ENCODE data around the gene LEKR1.

LEKR1 gene

DNA sequence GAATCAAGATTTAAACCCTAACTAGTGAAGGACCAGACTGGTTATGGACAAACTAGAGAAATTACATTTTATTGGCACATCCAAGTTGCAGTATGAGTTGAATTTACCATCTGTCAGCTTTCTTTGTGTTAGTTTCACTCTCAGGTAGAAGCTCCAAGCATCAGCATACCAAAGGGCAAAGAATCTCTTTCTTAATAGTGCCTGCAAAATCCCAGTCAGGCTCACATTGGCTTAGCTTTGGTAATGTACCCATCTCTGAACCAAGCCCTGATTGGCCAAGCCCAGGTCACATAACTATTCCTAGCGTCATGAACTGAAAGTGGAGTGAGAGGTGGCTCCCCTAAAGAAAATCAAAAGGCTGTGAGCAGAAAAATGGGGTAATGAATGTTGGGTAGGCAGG is 266.9 kb downstream of the LEKR1 start:
- H3K27ac ChIP-seq = no peak overlapping the region
- TF ChIP-seq, protein P1, sequence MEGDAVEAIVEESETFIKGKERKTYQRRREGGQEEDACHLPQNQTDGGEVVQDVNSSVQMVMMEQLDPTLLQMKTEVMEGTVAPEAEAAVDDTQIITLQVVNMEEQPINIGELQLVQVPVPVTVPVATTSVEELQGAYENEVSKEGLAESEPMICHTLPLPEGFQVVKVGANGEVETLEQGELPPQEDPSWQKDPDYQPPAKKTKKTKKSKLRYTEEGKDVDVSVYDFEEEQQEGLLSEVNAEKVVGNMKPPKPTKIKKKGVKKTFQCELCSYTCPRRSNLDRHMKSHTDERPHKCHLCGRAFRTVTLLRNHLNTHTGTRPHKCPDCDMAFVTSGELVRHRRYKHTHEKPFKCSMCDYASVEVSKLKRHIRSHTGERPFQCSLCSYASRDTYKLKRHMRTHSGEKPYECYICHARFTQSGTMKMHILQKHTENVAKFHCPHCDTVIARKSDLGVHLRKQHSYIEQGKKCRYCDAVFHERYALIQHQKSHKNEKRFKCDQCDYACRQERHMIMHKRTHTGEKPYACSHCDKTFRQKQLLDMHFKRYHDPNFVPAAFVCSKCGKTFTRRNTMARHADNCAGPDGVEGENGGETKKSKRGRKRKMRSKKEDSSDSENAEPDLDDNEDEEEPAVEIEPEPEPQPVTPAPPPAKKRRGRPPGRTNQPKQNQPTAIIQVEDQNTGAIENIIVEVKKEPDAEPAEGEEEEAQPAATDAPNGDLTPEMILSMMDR (IDR thresholded peaks at IDR 0.05) = no peak
- TF ChIP-seq ZFX (IDR thresholded peaks at IDR 0.05; ENCODE audit: borderline replicate concordance) = no peak

DNA sequence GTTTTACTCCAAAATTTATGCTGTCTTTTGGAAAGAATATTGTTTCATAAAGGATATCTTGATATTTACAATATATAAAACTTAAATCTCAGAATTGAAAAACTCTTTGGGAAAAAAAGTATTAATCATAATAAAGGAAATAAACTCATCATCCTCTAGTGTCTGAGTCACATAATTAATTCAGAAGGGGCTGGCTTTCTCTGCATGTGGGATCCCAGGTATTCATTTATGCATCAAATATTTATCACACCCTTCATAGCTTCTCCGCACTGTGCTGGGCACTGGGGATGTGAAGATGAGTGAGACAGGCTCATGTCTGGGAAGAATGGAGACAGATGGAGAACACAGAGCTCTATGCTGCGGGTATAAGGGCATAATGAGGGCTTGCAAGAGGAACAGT is 268.1 kb downstream of the LEKR1 start:
- TF ChIP-seq, protein P1 (IDR thresholded peaks at IDR 0.05) = no peak
- TF ChIP-seq ZFX (IDR thresholded peaks at IDR 0.05; ENCODE audit: borderline replicate concordance) = no peak
- H3K27ac ChIP-seq = no peak overlapping the region

DNA sequence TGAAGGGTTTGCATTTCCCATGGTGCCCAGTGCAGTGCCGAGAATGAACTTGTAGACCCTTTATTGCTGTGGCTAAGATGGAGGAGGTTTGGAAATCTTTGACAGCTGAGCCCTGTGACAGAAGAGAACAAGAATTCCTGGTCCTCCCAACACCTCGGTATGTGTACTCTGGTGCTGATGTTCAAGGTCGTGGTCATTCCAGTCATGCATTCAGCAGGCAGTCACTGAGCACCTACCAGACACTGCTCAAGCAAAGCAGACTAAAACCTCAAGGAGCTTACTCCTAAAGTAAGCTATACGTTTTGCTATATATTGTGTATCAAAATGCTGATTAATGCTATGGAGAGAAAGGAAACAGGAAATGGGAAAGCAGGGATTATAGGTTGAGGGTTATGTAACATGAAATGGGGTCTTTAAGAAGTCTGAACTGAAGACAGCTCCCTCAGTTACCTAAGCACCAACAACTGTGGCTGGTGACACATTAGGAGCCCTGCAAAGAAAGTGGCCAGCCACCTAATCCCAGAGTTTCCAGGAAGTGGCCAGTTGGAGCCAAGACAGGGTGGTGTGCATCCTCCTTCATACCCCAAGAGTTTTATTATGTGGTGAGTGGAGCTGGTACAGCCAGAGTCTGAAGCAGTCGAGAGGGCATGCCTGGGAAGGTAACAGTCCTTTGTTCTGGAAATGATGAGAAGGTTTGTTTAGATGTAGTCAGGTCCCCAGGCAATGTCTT is 268.8 kb downstream of the LEKR1 start:
- H3K27ac ChIP-seq = no peak overlapping the region
- TF ChIP-seq, protein P1 (IDR thresholded peaks at IDR 0.05) = no peak
- no peak for TF ChIP-seq ZFX (IDR thresholded peaks at IDR 0.05; ENCODE audit: borderline replicate concordance)

Measured in 22Rv1 (cell line).